Right lobe of liver (tissue), 6 donors: Measurements from ENCODE around the gene LUC7L2. TPM values are rescaled to one million over a fixed set of nuclear protein-coding genes. Genes with fewer than 3 reads are reported as not detected.

Experiments used
- ATAC-seq, 4 donors: fragments of 200-7000 bp; cut with Tn5 transposase; one replicate each; pipeline ENCODE4 v1.9.1; 2020; ENCODE audit warnings: mild to moderate bottlenecking in 4 of 4, moderate library complexity in 4 of 4
- DNase-seq, 3 donors: peaks; one replicate each; pipeline ENCODE4 v3.0.0-alpha.2; 2020
- H3K27ac ChIP-seq, 3 donors: fragments of 200-600 bp; one replicate each; pipeline ENCODE4 v1.8.0; 2022
- H3K27me3 ChIP-seq, 2 donors: fragments of 200-600 bp; one replicate each; pipeline ENCODE4 v1.8.0; 2022
- H3K36me3 ChIP-seq, 4 donors: fragments of 200-600 bp; sonication (generic) in 1 of 4; one replicate each; pipeline versions ENCODE4 v1.5.1 to v1.8.0; 2017 to 2022; ENCODE audit warnings: control low read depth in 1 of 4
- H3K4me1 ChIP-seq, 4 donors: fragments of 200-600 bp; sonication (generic) in 1 of 4; one replicate each; pipeline versions ENCODE4 v1.5.1 to v1.8.0; 2017 to 2022; ENCODE audit warnings: control low read depth in 1 of 4
- H3K4me3 ChIP-seq, 3 donors: fragments of 200-600 bp; one replicate each; pipeline ENCODE4 v1.8.0; 2022
- H3K9me3 ChIP-seq, 4 donors: fragments of 200-600 bp; sonication (generic) in 1 of 4; one replicate each; pipeline versions ENCODE4 v1.5.1 to v1.8.0; 2017 to 2022; ENCODE audit warnings: control low read depth in 1 of 4
- CTCF ChIP-seq, 4 donors: fragments of 200-600 bp in 3 of 4; fragments of 450-650 bp in 1 of 4; IDR thresholded peaks; one replicate each; pipeline versions ENCODE4 v1.5.1 to v1.8.0; 2016 to 2022; ENCODE audit warnings: antibody characterized with exemption in 4 of 4, mild to moderate bottlenecking in 2 of 4
- POLR2A ChIP-seq: fragments of 450-650 bp; IDR thresholded peaks from one replicate; pipeline ENCODE4 v1.6.1; 2017; ENCODE audit warnings: antibody characterized with exemption, mild to moderate bottlenecking
- WGBS: methylation state at CpG from one replicate; pipeline ENCODE4 v1.1.6; 2018; ENCODE audit warnings: low coverage, low lambda C conversion rate; ENCODE audit not compliant: insufficient coverage; ENCODE audit errors: missing lambda C conversion rate; 5-methylcytosine and 5-hydroxymethylcytosine counted together
- intact Hi-C, 2 donors: fragments of 100-400 bp; cut with DNase I; formaldehyde crosslinking; loops; one replicate each; pipeline versions ENCODE4 v1.11.2 to v1.14.1; 2022
- total RNA-seq, 6 experiments: library from RNA; depleted of rRNA in 2 of 6; stranded (reverse); fragments of >200 nt in 2 of 6; fragmentation: NEBNext Ultra II Directional in 3 of 6; extraction: Animal tissue kit (Norgen Biotek cat#: 25700) in 3 of 6; gene quantifications; one replicate each; pipeline versions ENCODE4 v1.1.0 to v1.2.4, GENCODE V29; 2016 to 2023
- donor health status: DM: no; HTN: yes; CAD: no.
- donor health status: DM: no; HTN: no; CAD: no.
- donor health status: DM: no; HTN: no; CAD: no.
- donor health status: DM: no; HTN: yes; CAD: no.
- donor health status: DM: no; HTN: yes; CAD: no.

Gene LUC7L2
- total RNA-seq, 6 experiments from 2014 or later: 23.2 to 40.0 (median 36.3) TPM

- Histone ChIP-seq H3K27me3 (no peaks in the 10 kb centered on the region), H3K27ac (no peak overlapping the region), H3K9me3 (no peaks in the 10 kb centered on the region), H3K4me1 (no peaks in the 10 kb centered on the region), H3K4me3 (no peak overlapping the region), H3K36me3 (no peaks in the 10 kb centered on the region)
- intact Hi-C loops: no loop called here
- no peak for ATAC-seq
- no peak for DNase-seq
- TF ChIP-seq CTCF (IDR thresholded peaks at IDR 0.05) (no peak), POLR2A (no peak)
- WGBS: 90% methylated on average over 2 of the region's 9 CpGs
Measured at GRCh38 chr7:139436806-139437205, 77.1 kb downstream of the LUC7L2 start.

- Histone ChIP-seq H3K4me1 (no peaks in the 10 kb centered on the region), H3K27me3 (no peaks in the 10 kb centered on the region), H3K4me3 (no peak overlapping the region), H3K27ac (no peak overlapping the region), H3K9me3 (no peaks in the 10 kb centered on the region), H3K36me3 (no peaks in the 10 kb centered on the region)
- TF ChIP-seq CTCF (IDR thresholded peaks at IDR 0.05) (no peak), POLR2A (no peak)
- 93% methylated on average over 3 of the region's 7 CpGs for WGBS
- DNase-seq (no peak), ATAC-seq (no peak)
- intact Hi-C loops: no loop called here
Measured at GRCh38 chr7:139439375-139439774, 79.7 kb downstream of the LUC7L2 start.

GRCh38 chr7:139441961-139442360, 82.3 kb downstream of the LUC7L2 start:
- Histone ChIP-seq H3K27ac (no peak overlapping the region), H3K4me1 (no peaks in the 10 kb centered on the region), H3K36me3 (no peaks in the 10 kb centered on the region), H3K4me3 (no peak overlapping the region), H3K27me3 (no peaks in the 10 kb centered on the region), H3K9me3 (no peaks in the 10 kb centered on the region)
- ATAC-seq: no peak
- no peak for TF ChIP-seq CTCF (IDR thresholded peaks at IDR 0.05)
- no peak for TF ChIP-seq POLR2A
- no peak for DNase-seq
- WGBS: 54% methylated on average over 2 of the region's 4 CpGs
- intact Hi-C loops: no loop called here

GRCh38 chr7:139446051-139446890, 86.6 kb downstream of the LUC7L2 start:
- no peak for ATAC-seq
- no peak for DNase-seq
- Histone ChIP-seq H3K9me3 (no peaks in the 10 kb centered on the region), H3K36me3 (no peaks in the 10 kb centered on the region), H3K4me1 (no peaks in the 10 kb centered on the region), H3K27ac (no peak overlapping the region), H3K4me3 (no peak overlapping the region), H3K27me3 (no peaks in the 10 kb centered on the region)
- TF ChIP-seq CTCF (IDR thresholded peaks at IDR 0.05) (no peak), POLR2A (no peak)
- WGBS: 92% methylated on average over 18 of the region's 20 CpGs
- intact Hi-C loops: no loop called here
